HepG2 (cell line): Measurements from ENCODE around the gene DIP2C.

Source experiments
- CTCF ChIP-seq: sonication (generic); formaldehyde crosslinking; IDR thresholded peaks from 2 replicates; pipeline ENCODE4 v1.5.0; 2020; ENCODE audit warnings: mild to moderate bottlenecking, missing genetic modification reagents, moderate library complexity
- EP300 ChIP-seq, 3 experiments: sonication (generic) in 1 of 3; formaldehyde crosslinking in 1 of 3; IDR thresholded peaks; 2 replicates each; pipeline versions ENCODE4 v1.5.1 to v1.6.1; 2011 to 2020; ENCODE audit warnings: low read depth in 2 of 3, low read length in 2 of 3, borderline replicate concordance in 1 of 3, improper control_type of control experiment in 1 of 3, mild to moderate bottlenecking in 1 of 3, missing genetic modification reagents in 1 of 3, moderate library complexity in 1 of 3
- MTA1 ChIP-seq: sonication (generic); formaldehyde crosslinking; IDR thresholded peaks from 2 replicates; pipeline ENCODE4 v1.4.0; 2020; ENCODE audit warnings: missing genetic modification reagents, mild to moderate bottlenecking, borderline replicate concordance
- ZBTB43 ChIP-seq: sonication (generic); formaldehyde crosslinking; conservative IDR thresholded peaks from 2 replicates; pipeline ENCODE4 v1.4.0; 2020; ENCODE audit warnings: missing genetic modification reagents
- ZFYVE20 ChIP-seq: sonication (generic); formaldehyde crosslinking; IDR thresholded peaks from 2 replicates; pipeline ENCODE4 v1.8.0; 2023; ENCODE audit warnings: low read depth, mild to moderate bottlenecking, moderate library complexity, missing genetic modification reagents, borderline replicate concordance
- ZNF558 ChIP-seq: sonication (generic); formaldehyde crosslinking; IDR thresholded peaks from 2 replicates; pipeline ENCODE4 v1.9.0; 2022; ENCODE audit warnings: mild to moderate bottlenecking, missing genetic modification reagents, borderline replicate concordance
- ZNF761 ChIP-seq: sonication (generic); formaldehyde crosslinking; conservative IDR thresholded peaks from 2 replicates; pipeline ENCODE4 v1.4.0; 2020; ENCODE audit warnings: mild to moderate bottlenecking, missing genetic modification reagents

- no peak for TF ChIP-seq ZNF558 (CRISPR knock-in tag)
- TF ChIP-seq ZNF761 (CRISPR knock-in tag): no peak
- TF ChIP-seq CTCF: no peak
- no peak for TF ChIP-seq MTA1 (CRISPR knock-in tag)
- no peak for TF ChIP-seq ZFYVE20 (CRISPR knock-in tag)
- TF ChIP-seq ZBTB43 (CRISPR knock-in tag): no peak
- no peak for TF ChIP-seq EP300 (IDR thresholded peaks at IDR 0.05; ENCODE audit: low read depth in 2 of 2, low read length in 2 of 2)
- TF ChIP-seq EP300 (CRISPR knock-in tag; IDR thresholded peaks at IDR 0.05; ENCODE audit: borderline replicate concordance): no peak
These were observed 239.0 kb downstream of the DIP2C start for GRCh38 chr10:450463-450862.
